IMR-90 (cell line): Measurements from ENCODE around the gene ACACB. TPM values are rescaled to one million over a fixed set of nuclear protein-coding genes. Genes with fewer than 3 reads are reported as not detected.
A peak's percentile ranks its signal among the peaks of the same experiment; 100 is the strongest.

Source experiments
- ATAC-seq: fragments of 200-7000 bp; cut with Tn5 transposase; 2 replicates; pipeline ENCODE4 v1.9.1; 2020; ENCODE audit warnings: low read depth, mild to moderate bottlenecking, moderate library complexity
- BruUV-seq: library from RNA; stranded (reverse); fragments of 400-500 nt; replicated peaks from 2 replicates; lab custom pipeline; 2021; lab: Mats Ljungman, UMichigan
- CTCF ChIA-PET: fragments of 300-600 bp; formaldehyde crosslinking; extraction: SDS; loops from one replicate; lab custom pipeline; 2021; ENCODE audit warnings: antibody characterized with exemption; lab: Yijun Ruan, JAX
- POLR2A ChIA-PET: fragments of 300-600 bp; sonication (Branson Sonifier 250); formaldehyde crosslinking; loops from one replicate; lab custom pipeline; 2022; ENCODE audit warnings: antibody characterized with exemption; ENCODE audit not compliant: unreplicated experiment; lab: Charles Lee
- DNase-seq: peaks from one replicate; pipeline ENCODE4 v3.0.0; 2013
- H2AFZ ChIP-seq: replicated peaks from 2 replicates; pipeline ENCODE3; 2013; ENCODE audit warnings: low read length, mild to moderate bottlenecking; ENCODE audit not compliant: poor library complexity
- H2AK5ac ChIP-seq: 2 replicates; pipeline ENCODE4 v1.6.1; 2013; ENCODE audit warnings: low read depth, low read length, inconsistent platforms
- H2AK9ac ChIP-seq: replicated peaks from 2 replicates; pipeline ENCODE3; 2013; ENCODE audit warnings: mild to moderate bottlenecking, low read depth, low read length, moderate library complexity; ENCODE audit not compliant: poor library complexity
- H2BK120ac ChIP-seq: 2 replicates; pipeline ENCODE4 v1.6.1; 2013; ENCODE audit warnings: low read depth, low read length, inconsistent platforms
- H2BK15ac ChIP-seq: 3 replicates; pipeline ENCODE4 v1.6.1; 2013; ENCODE audit warnings: low read depth, low read length, inconsistent platforms
- H2BK20ac ChIP-seq: 2 replicates; pipeline ENCODE4 v1.6.1; 2013; ENCODE audit warnings: low read depth, mild to moderate bottlenecking, inconsistent platforms, low read length, moderate library complexity
- H2BK5ac ChIP-seq: 2 replicates; pipeline ENCODE4 v1.6.1; 2013; ENCODE audit warnings: mild to moderate bottlenecking, low read depth, low read length, inconsistent platforms; ENCODE audit not compliant: poor library complexity, severe bottlenecking
- H3K14ac ChIP-seq: replicated peaks from 2 replicates; pipeline ENCODE4 v1.6.1; 2013; ENCODE audit warnings: low read depth, low read length, inconsistent platforms
- H3K18ac ChIP-seq: 2 replicates; pipeline ENCODE4 v1.6.1; 2013; ENCODE audit warnings: low read depth, low read length, control low read depth
- H3K23ac ChIP-seq: 2 replicates; pipeline ENCODE4 v1.6.1; 2013; ENCODE audit warnings: low read depth, low read length, inconsistent platforms
- H3K27ac ChIP-seq: 2 replicates; pipeline ENCODE4 v1.5.1; 2013; ENCODE audit warnings: mild to moderate bottlenecking, control low read depth, low read length; ENCODE audit not compliant: insufficient read depth
- H3K27me3 ChIP-seq: 2 replicates; pipeline ENCODE4 v1.6.1; 2013; ENCODE audit warnings: low read length; ENCODE audit not compliant: control insufficient read depth, insufficient read depth
- H3K36me3 ChIP-seq: 2 replicates; pipeline ENCODE4 v1.6.1; 2013; ENCODE audit warnings: low read length, mixed read lengths; ENCODE audit not compliant: control insufficient read depth, insufficient read depth
- H3K4ac ChIP-seq: 2 replicates; pipeline ENCODE4 v1.6.1; 2013; ENCODE audit warnings: low read depth, low read length, inconsistent platforms
- H3K4me1 ChIP-seq: 2 replicates; pipeline ENCODE4 v1.6.1; 2013; ENCODE audit warnings: low read length, mixed read lengths; ENCODE audit not compliant: control insufficient read depth, insufficient read depth
- H3K4me2 ChIP-seq: 2 replicates; pipeline ENCODE4 v1.6.1; 2013; ENCODE audit warnings: low read depth, mild to moderate bottlenecking, control low read depth, low read length, moderate library complexity
- H3K4me3 ChIP-seq: 2 replicates; pipeline ENCODE4 v1.5.1; 2013; ENCODE audit warnings: low read depth, mild to moderate bottlenecking, control low read depth, low read length, moderate library complexity; ENCODE audit not compliant: insufficient read depth
- H3K56ac ChIP-seq: 2 replicates; pipeline ENCODE4 v1.6.1; 2013; ENCODE audit warnings: low read length, inconsistent platforms; ENCODE audit not compliant: insufficient read depth; ENCODE audit errors: extremely low read depth
- H3K79me1 ChIP-seq, 2 experiments: 2 replicates each; pipeline ENCODE4 v1.6.1; 2013; ENCODE audit warnings: low read length in 2 of 2, inconsistent platforms in 1 of 2, low read depth in 1 of 2
- H3K9ac ChIP-seq: 2 replicates; pipeline ENCODE4 v1.6.1; 2013; ENCODE audit warnings: low read depth, low read length, control low read depth
- H3K9me1 ChIP-seq: 2 replicates; pipeline ENCODE4 v1.6.1; 2013; ENCODE audit warnings: low read length, inconsistent platforms; ENCODE audit not compliant: insufficient read depth
- H3K9me3 ChIP-seq: 2 replicates; pipeline ENCODE4 v1.6.1; 2013; ENCODE audit warnings: low read length; ENCODE audit not compliant: control insufficient read depth, insufficient read depth
- H4K20me1 ChIP-seq: 2 replicates; pipeline ENCODE4 v1.6.1; 2013; ENCODE audit warnings: low read length, inconsistent platforms; ENCODE audit not compliant: insufficient read depth
- H4K5ac ChIP-seq: 2 replicates; pipeline ENCODE4 v1.6.1; 2013; ENCODE audit warnings: mild to moderate bottlenecking, low read depth, low read length, control low read depth
- H4K8ac ChIP-seq, 2 experiments: 2 replicates each; pipeline ENCODE4 v1.6.1; 2013; ENCODE audit warnings: low read depth in 2 of 2, low read length in 2 of 2, control low read depth in 1 of 2, inconsistent platforms in 1 of 2
- H4K91ac ChIP-seq: 2 replicates; pipeline ENCODE4 v1.6.1; 2013; ENCODE audit warnings: low read depth, low read length, inconsistent platforms; ENCODE audit not compliant: insufficient read depth
- CHD1 ChIP-seq: IDR thresholded peaks from 2 replicates; pipeline ENCODE4 v1.6.1; 2012; ENCODE audit warnings: low read depth, low read length, improper control_type of control experiment
- MAFK ChIP-seq: IDR thresholded peaks from 2 replicates; pipeline ENCODE4 v1.6.1; 2012; ENCODE audit warnings: low read depth, low read length, improper control_type of control experiment
- WGBS, 2 experiments: methylation state at CpG; one replicate each; pipeline versions ENCODE4 v1.1.5 to v1.1.7; 2013; ENCODE audit warnings: missing lambda C conversion rate in 2 of 2; ENCODE audit not compliant: insufficient read length in 1 of 2; ENCODE audit errors: extremely low coverage in 2 of 2; 5-methylcytosine and 5-hydroxymethylcytosine counted together
- dilution Hi-C: fragments of 300-500 bp; cut with HindIII; formaldehyde crosslinking; loops from one replicate; pipeline ENCODE4 v1.14.3; 2018; ENCODE audit warnings: low sequenced_read_pairs; ENCODE audit not compliant: unreplicated experiment
- in situ Hi-C: fragments of 300-500 bp; cut with MboI; formaldehyde crosslinking; loops from 3 replicates; pipeline ENCODE4 v1.14.3; 2019; ENCODE audit warnings: low sequenced_read_pairs, inconsistent platforms, mixed read lengths
- intact Hi-C: fragments of 100-400 bp; cut with micrococcal nuclease; formaldehyde crosslinking; loops from 2 replicates; pipeline ENCODE4 v1.10.0; 2022
- polyA plus RNA-seq, 3 experiments: library from polyadenylated mRNA; depleted of rRNA; stranded (reverse); fragments of >200 nt; gene quantifications; 2 replicates each; pipeline ENCODE4 v1.2.3, GENCODE V29; 2012; ENCODE audit warnings: low replicate concordance in 1 of 3
- total RNA-seq: library from RNA; depleted of rRNA; stranded (reverse); fragments of >200 nt; gene quantifications from 2 replicates; pipeline ENCODE4 v1.2.3, GENCODE V29; 2012

Gene ACACB
- total and polyA plus RNA-seq, 2 of the 4 experiments (the other 2 are of a cell fraction): 2.0 to 2.1 TPM

GRCh38 chr12:109263439-109263838 is 147.1 kb downstream of the ACACB start:
- dilution Hi-C loops (no loop called here), intact Hi-C loops (no loop called here), in situ Hi-C loops (loop anchor here (5.0 kb wide), 1 partner anchor 129 kb away; no protein-coding TSS in a partner anchor)
- H2AK5ac ChIP-seq: no peak overlapping the region
- H4K8ac ChIP-seq: no peak overlapping the region
- no peak overlapping the region for H4K91ac ChIP-seq
- no peak overlapping the region for H3K27ac ChIP-seq
- H3K56ac ChIP-seq: no peak overlapping the region
- POLR2A ChIA-PET: no interaction called here
- H3K9ac ChIP-seq: no peak overlapping the region
- peaks cover 5% of the 10 kb centered on the region; the same call in 1 of the 2 replicates for H3K36me3 ChIP-seq
- H3K18ac ChIP-seq: no peak overlapping the region
- ATAC-seq (no peak), DNase-seq (no peak)
- no peak overlapping the region for H2BK5ac ChIP-seq
- no peak overlapping the region for H3K14ac ChIP-seq
- H3K4me3 ChIP-seq: no peak overlapping the region
- no peak overlapping the region for H2AFZ ChIP-seq
- WGBS, 2 experiments: no CpG with 5 or more reads among the region's 3 CpGs
- no peak overlapping the region for H2AK9ac ChIP-seq
- H2BK20ac ChIP-seq: no peak overlapping the region
- no peaks in the 10 kb centered on the region for H3K27me3 ChIP-seq
- H3K9me1 ChIP-seq: no peaks in the 10 kb centered on the region
- CTCF ChIA-PET: interaction anchor here (0.5 to 2.2 kb wide), 4 partner anchors 122 to 144 kb away, joined by 3 to 13 read pairs (median 6); no protein-coding TSS in a partner anchor
- no peak overlapping the region for H3K4ac ChIP-seq
- no peaks in the 10 kb centered on the region for H4K20me1 ChIP-seq
- H4K5ac ChIP-seq: no peak overlapping the region
- H2BK120ac ChIP-seq: no peak overlapping the region
- no peak overlapping the region for H2BK15ac ChIP-seq
- TF ChIP-seq CHD1 (no peak), MAFK (peak; percentile 32; the same call in 1 of the 2 replicates)
- H3K4me2 ChIP-seq: no peak overlapping the region
- BruUV-seq: no TSS peak
- no peaks in the 10 kb centered on the region for H3K4me1 ChIP-seq
- no peaks in the 10 kb centered on the region for H3K9me3 ChIP-seq
- no peak overlapping the region for H3K23ac ChIP-seq
- no peaks in the 10 kb centered on the region for H3K79me1 ChIP-seq
